ENCODE measurements around the gene CYTH2.

The CYTH2 gene

DNA sequence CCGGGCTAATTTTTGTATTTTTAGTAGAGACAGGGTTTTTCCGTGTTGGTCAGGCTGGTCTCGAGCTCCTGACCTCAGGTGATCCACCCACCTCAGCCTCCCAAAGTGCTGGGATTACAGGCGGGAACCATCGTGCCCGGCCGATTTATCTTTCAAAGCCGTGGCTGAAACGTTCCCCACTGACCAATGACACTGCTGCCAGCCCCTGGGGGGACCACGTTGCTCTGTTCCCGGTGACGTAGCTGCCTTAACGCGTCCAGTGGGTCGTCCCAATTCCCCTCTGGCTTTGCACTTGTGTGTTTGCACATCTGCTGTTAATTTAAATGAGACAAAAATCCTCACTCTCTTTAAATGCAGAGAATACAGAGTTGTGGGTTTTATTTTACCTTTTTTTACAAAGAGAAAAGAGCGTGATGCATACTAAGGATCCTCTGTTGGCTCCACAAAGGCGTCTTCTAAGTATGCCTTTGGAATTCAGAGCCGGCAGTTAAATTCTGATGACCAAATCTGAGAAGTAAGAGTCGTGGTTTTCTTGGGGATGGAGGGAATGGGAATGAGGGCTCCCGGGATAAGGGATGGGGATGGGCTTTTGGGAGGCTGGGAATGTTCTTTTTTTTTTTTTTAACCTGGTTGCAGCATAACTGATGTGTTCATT lies 61.0 kb downstream of the CYTH2 start:
- Histone ChIP-seq H3K4me3 (replicated peaks; ENCODE audit: insufficient read depth, low read length) (no peak overlapping the region), H3K27ac (replicated peaks) (no peak overlapping the region), H3K27me3 (ENCODE audit: insufficient read depth, poor library complexity, severe bottlenecking) (no peaks in the 10 kb centered on the region)
- TF ChIP-seq POLR2AphosphoS5 (IDR thresholded peaks at IDR 0.05; ENCODE audit: low read depth) (no peak), SPI1 (IDR thresholded peaks at IDR 0.05; ENCODE audit: borderline replicate concordance, low read depth) (no peak), GABPA (IDR thresholded peaks at IDR 0.05; ENCODE audit: low read depth) (no peak)
- TF ChIP-seq, protein P1, sequence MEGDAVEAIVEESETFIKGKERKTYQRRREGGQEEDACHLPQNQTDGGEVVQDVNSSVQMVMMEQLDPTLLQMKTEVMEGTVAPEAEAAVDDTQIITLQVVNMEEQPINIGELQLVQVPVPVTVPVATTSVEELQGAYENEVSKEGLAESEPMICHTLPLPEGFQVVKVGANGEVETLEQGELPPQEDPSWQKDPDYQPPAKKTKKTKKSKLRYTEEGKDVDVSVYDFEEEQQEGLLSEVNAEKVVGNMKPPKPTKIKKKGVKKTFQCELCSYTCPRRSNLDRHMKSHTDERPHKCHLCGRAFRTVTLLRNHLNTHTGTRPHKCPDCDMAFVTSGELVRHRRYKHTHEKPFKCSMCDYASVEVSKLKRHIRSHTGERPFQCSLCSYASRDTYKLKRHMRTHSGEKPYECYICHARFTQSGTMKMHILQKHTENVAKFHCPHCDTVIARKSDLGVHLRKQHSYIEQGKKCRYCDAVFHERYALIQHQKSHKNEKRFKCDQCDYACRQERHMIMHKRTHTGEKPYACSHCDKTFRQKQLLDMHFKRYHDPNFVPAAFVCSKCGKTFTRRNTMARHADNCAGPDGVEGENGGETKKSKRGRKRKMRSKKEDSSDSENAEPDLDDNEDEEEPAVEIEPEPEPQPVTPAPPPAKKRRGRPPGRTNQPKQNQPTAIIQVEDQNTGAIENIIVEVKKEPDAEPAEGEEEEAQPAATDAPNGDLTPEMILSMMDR (IDR thresholded peaks at IDR 0.05; ENCODE audit: insufficient read depth, low read length), result no peak
- TF ChIP-seq, protein P2, sequence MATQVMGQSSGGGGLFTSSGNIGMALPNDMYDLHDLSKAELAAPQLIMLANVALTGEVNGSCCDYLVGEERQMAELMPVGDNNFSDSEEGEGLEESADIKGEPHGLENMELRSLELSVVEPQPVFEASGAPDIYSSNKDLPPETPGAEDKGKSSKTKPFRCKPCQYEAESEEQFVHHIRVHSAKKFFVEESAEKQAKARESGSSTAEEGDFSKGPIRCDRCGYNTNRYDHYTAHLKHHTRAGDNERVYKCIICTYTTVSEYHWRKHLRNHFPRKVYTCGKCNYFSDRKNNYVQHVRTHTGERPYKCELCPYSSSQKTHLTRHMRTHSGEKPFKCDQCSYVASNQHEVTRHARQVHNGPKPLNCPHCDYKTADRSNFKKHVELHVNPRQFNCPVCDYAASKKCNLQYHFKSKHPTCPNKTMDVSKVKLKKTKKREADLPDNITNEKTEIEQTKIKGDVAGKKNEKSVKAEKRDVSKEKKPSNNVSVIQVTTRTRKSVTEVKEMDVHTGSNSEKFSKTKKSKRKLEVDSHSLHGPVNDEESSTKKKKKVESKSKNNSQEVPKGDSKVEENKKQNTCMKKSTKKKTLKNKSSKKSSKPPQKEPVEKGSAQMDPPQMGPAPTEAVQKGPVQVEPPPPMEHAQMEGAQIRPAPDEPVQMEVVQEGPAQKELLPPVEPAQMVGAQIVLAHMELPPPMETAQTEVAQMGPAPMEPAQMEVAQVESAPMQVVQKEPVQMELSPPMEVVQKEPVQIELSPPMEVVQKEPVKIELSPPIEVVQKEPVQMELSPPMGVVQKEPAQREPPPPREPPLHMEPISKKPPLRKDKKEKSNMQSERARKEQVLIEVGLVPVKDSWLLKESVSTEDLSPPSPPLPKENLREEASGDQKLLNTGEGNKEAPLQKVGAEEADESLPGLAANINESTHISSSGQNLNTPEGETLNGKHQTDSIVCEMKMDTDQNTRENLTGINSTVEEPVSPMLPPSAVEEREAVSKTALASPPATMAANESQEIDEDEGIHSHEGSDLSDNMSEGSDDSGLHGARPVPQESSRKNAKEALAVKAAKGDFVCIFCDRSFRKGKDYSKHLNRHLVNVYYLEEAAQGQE (IDR thresholded peaks at IDR 0.05; ENCODE audit: insufficient replicate concordance, low read depth), result no peak
- DNase-seq (ENCODE audit: low read depth in 1 of 2, low spot score in 1 of 2), result no peak

DNA sequence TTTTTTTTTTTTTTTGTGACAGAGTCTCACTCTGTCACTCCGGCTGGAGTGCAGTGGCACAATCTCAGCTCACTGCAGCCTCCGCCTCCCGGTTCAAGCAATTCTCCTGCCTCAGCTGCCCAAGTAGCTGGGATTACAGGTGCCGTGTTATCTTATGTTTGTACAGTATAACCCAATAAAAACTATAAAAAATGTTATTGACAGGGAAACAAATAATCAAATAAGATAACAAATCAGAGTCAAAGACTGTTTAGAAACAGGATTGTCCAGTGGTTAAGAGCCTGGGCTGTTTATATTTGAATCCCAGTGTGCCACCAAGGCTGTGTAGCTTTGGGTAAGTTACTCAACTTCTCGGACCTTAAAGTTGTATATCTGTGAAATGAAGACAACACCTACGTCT lies 61.6 kb downstream of the CYTH2 start:
- H3K4me3 ChIP-seq (replicated peaks; ENCODE audit: insufficient read depth, low read length), result no peak overlapping the region
- DNase-seq (ENCODE audit: low read depth in 1 of 2, low spot score in 1 of 2), result no peak
- H3K27me3 ChIP-seq (ENCODE audit: insufficient read depth, poor library complexity, severe bottlenecking), result no peaks in the 10 kb centered on the region
- TF ChIP-seq GABPA (IDR thresholded peaks at IDR 0.05; ENCODE audit: low read depth) (no peak), POLR2AphosphoS5 (IDR thresholded peaks at IDR 0.05; ENCODE audit: low read depth) (no peak), SPI1 (IDR thresholded peaks at IDR 0.05; ENCODE audit: borderline replicate concordance, low read depth) (no peak)
- TF ChIP-seq, protein P1 (IDR thresholded peaks at IDR 0.05; ENCODE audit: insufficient read depth, low read length), result no peak
- TF ChIP-seq, protein P2 (IDR thresholded peaks at IDR 0.05; ENCODE audit: insufficient replicate concordance, low read depth), result no peak
- H3K27ac ChIP-seq (replicated peaks), result no peak overlapping the region
